ENCODE data around the gene TOE1.

The TOE1 gene

GRCh38 chr1:45331436-45332345 lies 8.3 kb upstream of the TOE1 start:
- Histone ChIP-seq H3K9ac (ENCODE audit: insufficient read length) (no peak overlapping the region), H3K27ac (no peak overlapping the region), H3K36me3 (ENCODE audit: insufficient read depth, low read length) (no peaks in the 10 kb centered on the region), H3K4me3 (no peak overlapping the region), H3K9me3 (ENCODE audit: low read depth, low read length) (no peaks in the 10 kb centered on the region)
- no peak for DNase-seq (ENCODE audit: low read depth, low spot score)
- TF ChIP-seq FOXP2 (optimal IDR thresholded peaks at IDR 0.05; ENCODE audit: control extremely low read depth, extremely low read length, insufficient read depth) (no peak), EZH2 (IDR thresholded peaks at IDR 0.05) (no peak), POLR2AphosphoS5 (IDR thresholded peaks at IDR 0.05; ENCODE audit: borderline replicate concordance, low read depth, low read length) (no peak)

DNA sequence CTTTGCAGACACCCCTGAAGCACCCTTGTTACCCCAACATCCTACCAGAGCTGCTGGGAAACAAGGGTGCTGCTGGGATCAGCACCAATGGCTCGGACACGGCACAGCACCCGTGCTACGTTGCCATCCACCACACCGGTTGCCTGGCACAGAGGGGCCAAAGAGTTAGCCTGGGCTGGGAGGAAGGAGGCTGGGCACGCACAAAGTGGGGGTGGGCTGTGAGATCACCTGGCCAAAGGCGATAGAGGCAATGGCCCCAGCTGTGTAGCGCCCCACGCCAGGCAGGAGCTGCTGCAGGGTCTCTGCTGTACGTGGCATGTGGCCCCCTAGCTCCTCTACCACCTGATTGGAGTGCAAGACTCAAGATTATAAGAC lies 7.6 kb upstream of the TOE1 start:
- Histone ChIP-seq H3K27ac (no peak overlapping the region), H3K36me3 (ENCODE audit: insufficient read depth, low read length) (no peaks in the 10 kb centered on the region), H3K9me3 (ENCODE audit: low read depth, low read length) (no peaks in the 10 kb centered on the region), H3K4me3 (no peak overlapping the region), H3K9ac (ENCODE audit: insufficient read length) (no peak overlapping the region)
- DNase-seq (ENCODE audit: low read depth, low spot score) = no peak
- TF ChIP-seq POLR2AphosphoS5 (IDR thresholded peaks at IDR 0.05; ENCODE audit: borderline replicate concordance, low read depth, low read length) (no peak), FOXP2 (optimal IDR thresholded peaks at IDR 0.05; ENCODE audit: control extremely low read depth, extremely low read length, insufficient read depth) (no peak), EZH2 (IDR thresholded peaks at IDR 0.05) (no peak)

DNA sequence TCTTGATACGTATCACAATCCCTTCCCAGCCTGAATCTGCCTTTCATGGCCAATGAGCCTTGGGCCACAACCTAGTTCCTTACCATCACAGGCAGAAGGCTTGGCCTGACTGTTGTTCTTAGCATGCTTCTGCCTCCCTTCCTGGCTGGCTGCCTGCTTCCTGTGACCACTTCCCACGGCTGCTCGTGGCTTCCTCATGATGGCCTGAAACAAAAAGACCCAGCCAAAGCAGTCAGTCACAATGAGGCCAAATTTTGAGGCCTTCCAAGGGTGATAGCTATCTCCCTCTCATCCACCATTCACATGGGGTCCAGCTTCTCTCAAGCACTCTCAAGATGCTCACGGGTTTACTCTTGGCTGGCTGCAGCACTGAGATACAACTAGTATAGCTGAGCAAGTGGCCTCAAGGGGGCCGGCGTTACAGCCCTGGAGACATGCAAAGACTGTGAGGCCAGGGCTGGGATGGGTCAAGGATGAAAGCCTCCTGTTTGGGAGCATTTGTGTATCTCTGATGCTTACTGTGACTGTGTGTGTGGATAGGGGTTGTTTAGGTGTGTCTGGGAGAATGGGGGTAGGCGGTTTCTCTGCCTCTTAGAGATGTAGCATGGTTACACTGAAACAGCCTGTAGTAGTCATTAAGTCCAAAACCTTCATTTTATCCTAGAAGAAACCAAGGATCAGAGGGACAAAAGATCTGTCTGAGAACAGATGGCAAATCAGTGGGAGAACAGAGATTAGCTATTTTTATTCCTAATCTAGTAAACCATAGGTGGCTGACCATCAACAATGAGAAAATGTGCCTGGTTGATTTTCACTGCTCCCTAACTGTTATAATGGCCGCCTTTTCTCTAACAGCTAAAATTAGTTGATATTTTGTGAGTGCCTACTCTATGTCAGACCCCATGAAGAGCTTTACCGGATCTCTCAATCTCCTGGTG lies 5.4 kb upstream of the TOE1 start:
- no peak for DNase-seq (ENCODE audit: low read depth, low spot score)
- TF ChIP-seq POLR2AphosphoS5 (IDR thresholded peaks at IDR 0.05; ENCODE audit: borderline replicate concordance, low read depth, low read length) = no peak
- TF ChIP-seq FOXP2 (optimal IDR thresholded peaks at IDR 0.05; ENCODE audit: control extremely low read depth, extremely low read length, insufficient read depth) = no peak
- no peak for TF ChIP-seq EZH2 (IDR thresholded peaks at IDR 0.05)
- Histone ChIP-seq H3K36me3 (ENCODE audit: insufficient read depth, low read length) (no peaks in the 10 kb centered on the region), H3K9ac (ENCODE audit: insufficient read length) (no peak overlapping the region), H3K27ac (no peak overlapping the region), H3K4me3 (no peak overlapping the region), H3K9me3 (ENCODE audit: low read depth, low read length) (no peaks in the 10 kb centered on the region)

- Histone ChIP-seq H3K36me3 (ENCODE audit: insufficient read depth, low read length) (no peaks in the 10 kb centered on the region), H3K9ac (ENCODE audit: insufficient read length) (no peak overlapping the region), H3K4me3 (no peak overlapping the region), H3K9me3 (ENCODE audit: low read depth, low read length) (no peaks in the 10 kb centered on the region), H3K27ac (no peak overlapping the region)
- DNase-seq (ENCODE audit: low read depth, low spot score) = no peak
- TF ChIP-seq EZH2 (IDR thresholded peaks at IDR 0.05) (no peak), POLR2AphosphoS5 (IDR thresholded peaks at IDR 0.05; ENCODE audit: borderline replicate concordance, low read depth, low read length) (no peak), FOXP2 (optimal IDR thresholded peaks at IDR 0.05; ENCODE audit: control extremely low read depth, extremely low read length, insufficient read depth) (no peak)
Measured at GRCh38 chr1:45335855-45336324, 4.1 kb upstream of the TOE1 start.

- Histone ChIP-seq H3K9me3 (ENCODE audit: low read depth, low read length) (no peaks in the 10 kb centered on the region), H3K27ac (no peak overlapping the region), H3K9ac (ENCODE audit: insufficient read length) (no peak overlapping the region), H3K36me3 (ENCODE audit: insufficient read depth, low read length) (peaks cover 15% of the 10 kb centered on the region), H3K4me3 (no peak overlapping the region)
- no peak for TF ChIP-seq FOXP2 (optimal IDR thresholded peaks at IDR 0.05; ENCODE audit: control extremely low read depth, extremely low read length, insufficient read depth)
- TF ChIP-seq POLR2AphosphoS5 (IDR thresholded peaks at IDR 0.05; ENCODE audit: borderline replicate concordance, low read depth, low read length) = no peak
- no peak for TF ChIP-seq EZH2 (IDR thresholded peaks at IDR 0.05)
- DNase-seq (ENCODE audit: low read depth, low spot score) = no peak
Measured at GRCh38 chr1:45337630-45338325, 2.2 kb upstream of the TOE1 start.

DNA sequence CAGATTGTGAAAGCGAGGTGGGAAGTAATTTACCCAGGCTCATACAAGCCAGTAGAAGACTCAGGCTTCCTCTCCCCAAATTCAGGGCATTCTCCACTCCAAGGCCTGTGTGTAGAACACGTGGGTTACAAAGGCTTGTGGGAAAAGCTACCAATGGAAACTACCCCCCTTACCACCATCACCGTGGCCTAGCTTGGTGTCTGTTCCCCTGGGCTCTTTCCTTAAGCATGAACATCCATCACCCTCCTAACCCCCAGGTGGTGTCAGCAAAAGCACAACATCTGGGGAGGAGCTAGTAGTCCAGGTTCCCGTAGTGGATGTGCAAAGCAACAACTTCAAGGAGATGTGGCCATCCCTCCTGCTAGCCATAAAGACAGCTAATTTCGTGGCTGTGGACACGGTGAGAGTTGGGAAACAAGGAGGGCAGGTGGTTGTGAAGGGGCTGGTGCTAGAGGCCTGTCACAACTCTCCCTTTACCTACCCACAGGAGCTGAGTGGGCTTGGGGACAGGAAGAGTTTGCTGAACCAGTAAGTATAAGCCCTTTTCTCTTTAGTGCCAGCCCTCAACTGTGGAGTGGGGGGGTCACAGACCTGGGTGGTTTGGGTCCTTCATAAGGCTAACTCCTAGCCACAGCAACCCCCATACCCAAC lies 971 bp downstream of the TOE1 start:
- TF ChIP-seq POLR2AphosphoS5 (IDR thresholded peaks at IDR 0.05; ENCODE audit: borderline replicate concordance, low read depth, low read length) (no peak), EZH2 (IDR thresholded peaks at IDR 0.05) (no peak), FOXP2 (optimal IDR thresholded peaks at IDR 0.05; ENCODE audit: control extremely low read depth, extremely low read length, insufficient read depth) (no peak)
- H3K4me3 ChIP-seq = peak overlapping the region; percentile 90
- H3K9me3 ChIP-seq (ENCODE audit: low read depth, low read length) = no peaks in the 10 kb centered on the region
- peak overlapping the region; percentile 89; the same call in 1 of the 2 replicates for H3K27ac ChIP-seq
- peak overlapping the region; percentile 94 for H3K9ac ChIP-seq (ENCODE audit: insufficient read length)
- no peak for DNase-seq (ENCODE audit: low read depth, low spot score)
- H3K36me3 ChIP-seq (ENCODE audit: insufficient read depth, low read length) = peaks cover 31% of the 10 kb centered on the region

DNA sequence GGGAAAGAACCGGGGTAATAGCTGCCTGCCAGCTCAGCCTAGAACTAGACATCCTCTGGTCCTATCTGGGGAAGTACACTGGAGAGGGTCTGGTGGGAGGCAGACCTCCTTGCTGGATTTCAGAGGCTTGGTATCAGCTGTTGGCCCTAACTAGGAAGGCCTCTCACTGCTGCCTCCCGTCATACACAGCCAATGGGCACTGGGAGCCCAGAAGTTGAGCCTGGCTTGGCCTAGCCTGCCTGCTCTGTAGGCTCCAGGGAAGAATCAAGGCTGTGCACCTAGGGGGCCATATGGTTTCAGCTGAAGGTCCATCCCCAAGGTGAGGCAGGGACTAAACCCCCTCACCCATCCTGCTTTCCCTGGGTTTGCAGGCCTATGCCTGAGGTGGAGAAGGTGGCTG lies 4.5 kb downstream of the TOE1 start:
- peaks cover 31% of the 10 kb centered on the region for H3K36me3 ChIP-seq (ENCODE audit: insufficient read depth, low read length)

More for the DNA sequence above, 4.5 kb downstream of the TOE1 start:
- no peak overlapping the region for H3K9ac ChIP-seq (ENCODE audit: insufficient read length)
- DNase-seq (ENCODE audit: low read depth, low spot score) = no peak
- no peaks in the 10 kb centered on the region for H3K9me3 ChIP-seq (ENCODE audit: low read depth, low read length)
- TF ChIP-seq FOXP2 (optimal IDR thresholded peaks at IDR 0.05; ENCODE audit: control extremely low read depth, extremely low read length, insufficient read depth) (no peak), EZH2 (IDR thresholded peaks at IDR 0.05) (no peak), POLR2AphosphoS5 (IDR thresholded peaks at IDR 0.05; ENCODE audit: borderline replicate concordance, low read depth, low read length) (no peak)
- H3K27ac ChIP-seq = no peak overlapping the region
- H3K4me3 ChIP-seq = no peak overlapping the region
